IMR-90 (cell line): ENCODE results near the gene ETNK1. TPM values are rescaled to one million over a fixed set of nuclear protein-coding genes. Genes with fewer than 3 reads are reported as not detected.

ENCODE experiments used
- ATAC-seq: fragments of 200-7000 bp; cut with Tn5 transposase; 2 replicates; pipeline ENCODE4 v1.9.1; 2020; ENCODE audit warnings: low read depth, mild to moderate bottlenecking, moderate library complexity
- BruUV-seq: library from RNA; stranded (reverse); fragments of 400-500 nt; replicated peaks from 2 replicates; lab custom pipeline; 2021; lab: Mats Ljungman, UMichigan
- CTCF ChIA-PET: fragments of 300-600 bp; formaldehyde crosslinking; extraction: SDS; loops from one replicate; lab custom pipeline; 2021; ENCODE audit warnings: antibody characterized with exemption; lab: Yijun Ruan, JAX
- POLR2A ChIA-PET: fragments of 300-600 bp; sonication (Branson Sonifier 250); formaldehyde crosslinking; loops from one replicate; lab custom pipeline; 2022; ENCODE audit warnings: antibody characterized with exemption; ENCODE audit not compliant: unreplicated experiment; lab: Charles Lee
- DNase-seq: peaks from one replicate; pipeline ENCODE4 v3.0.0; 2013
- H2AFZ ChIP-seq: replicated peaks from 2 replicates; pipeline ENCODE3; 2013; ENCODE audit warnings: low read length, mild to moderate bottlenecking; ENCODE audit not compliant: poor library complexity
- H2AK5ac ChIP-seq: 2 replicates; pipeline ENCODE4 v1.6.1; 2013; ENCODE audit warnings: low read depth, low read length, inconsistent platforms
- H2AK9ac ChIP-seq: replicated peaks from 2 replicates; pipeline ENCODE3; 2013; ENCODE audit warnings: mild to moderate bottlenecking, low read depth, low read length, moderate library complexity; ENCODE audit not compliant: poor library complexity
- H2BK120ac ChIP-seq: 2 replicates; pipeline ENCODE4 v1.6.1; 2013; ENCODE audit warnings: low read depth, low read length, inconsistent platforms
- H2BK15ac ChIP-seq: 3 replicates; pipeline ENCODE4 v1.6.1; 2013; ENCODE audit warnings: low read depth, low read length, inconsistent platforms
- H2BK20ac ChIP-seq: 2 replicates; pipeline ENCODE4 v1.6.1; 2013; ENCODE audit warnings: low read depth, mild to moderate bottlenecking, inconsistent platforms, low read length, moderate library complexity
- H2BK5ac ChIP-seq: 2 replicates; pipeline ENCODE4 v1.6.1; 2013; ENCODE audit warnings: mild to moderate bottlenecking, low read depth, low read length, inconsistent platforms; ENCODE audit not compliant: poor library complexity, severe bottlenecking
- H3K14ac ChIP-seq: replicated peaks from 2 replicates; pipeline ENCODE4 v1.6.1; 2013; ENCODE audit warnings: low read depth, low read length, inconsistent platforms
- H3K18ac ChIP-seq: 2 replicates; pipeline ENCODE4 v1.6.1; 2013; ENCODE audit warnings: low read depth, low read length, control low read depth
- H3K23ac ChIP-seq: 2 replicates; pipeline ENCODE4 v1.6.1; 2013; ENCODE audit warnings: low read depth, low read length, inconsistent platforms
- H3K27ac ChIP-seq: 2 replicates; pipeline ENCODE4 v1.5.1; 2013; ENCODE audit warnings: mild to moderate bottlenecking, control low read depth, low read length; ENCODE audit not compliant: insufficient read depth
- H3K27me3 ChIP-seq: 2 replicates; pipeline ENCODE4 v1.6.1; 2013; ENCODE audit warnings: low read length; ENCODE audit not compliant: control insufficient read depth, insufficient read depth
- H3K36me3 ChIP-seq: 2 replicates; pipeline ENCODE4 v1.6.1; 2013; ENCODE audit warnings: low read length, mixed read lengths; ENCODE audit not compliant: control insufficient read depth, insufficient read depth
- H3K4ac ChIP-seq: 2 replicates; pipeline ENCODE4 v1.6.1; 2013; ENCODE audit warnings: low read depth, low read length, inconsistent platforms
- H3K4me1 ChIP-seq: 2 replicates; pipeline ENCODE4 v1.6.1; 2013; ENCODE audit warnings: low read length, mixed read lengths; ENCODE audit not compliant: control insufficient read depth, insufficient read depth
- H3K4me2 ChIP-seq: 2 replicates; pipeline ENCODE4 v1.6.1; 2013; ENCODE audit warnings: low read depth, mild to moderate bottlenecking, control low read depth, low read length, moderate library complexity
- H3K4me3 ChIP-seq: 2 replicates; pipeline ENCODE4 v1.5.1; 2013; ENCODE audit warnings: low read depth, mild to moderate bottlenecking, control low read depth, low read length, moderate library complexity; ENCODE audit not compliant: insufficient read depth
- H3K56ac ChIP-seq: 2 replicates; pipeline ENCODE4 v1.6.1; 2013; ENCODE audit warnings: low read length, inconsistent platforms; ENCODE audit not compliant: insufficient read depth; ENCODE audit errors: extremely low read depth
- H3K79me1 ChIP-seq, 2 experiments: 2 replicates each; pipeline ENCODE4 v1.6.1; 2013; ENCODE audit warnings: low read length in 2 of 2, inconsistent platforms in 1 of 2, low read depth in 1 of 2
- H3K9ac ChIP-seq: 2 replicates; pipeline ENCODE4 v1.6.1; 2013; ENCODE audit warnings: low read depth, low read length, control low read depth
- H3K9me1 ChIP-seq: 2 replicates; pipeline ENCODE4 v1.6.1; 2013; ENCODE audit warnings: low read length, inconsistent platforms; ENCODE audit not compliant: insufficient read depth
- H3K9me3 ChIP-seq: 2 replicates; pipeline ENCODE4 v1.6.1; 2013; ENCODE audit warnings: low read length; ENCODE audit not compliant: control insufficient read depth, insufficient read depth
- H4K20me1 ChIP-seq: 2 replicates; pipeline ENCODE4 v1.6.1; 2013; ENCODE audit warnings: low read length, inconsistent platforms; ENCODE audit not compliant: insufficient read depth
- H4K5ac ChIP-seq: 2 replicates; pipeline ENCODE4 v1.6.1; 2013; ENCODE audit warnings: mild to moderate bottlenecking, low read depth, low read length, control low read depth
- H4K8ac ChIP-seq, 2 experiments: 2 replicates each; pipeline ENCODE4 v1.6.1; 2013; ENCODE audit warnings: low read depth in 2 of 2, low read length in 2 of 2, control low read depth in 1 of 2, inconsistent platforms in 1 of 2
- H4K91ac ChIP-seq: 2 replicates; pipeline ENCODE4 v1.6.1; 2013; ENCODE audit warnings: low read depth, low read length, inconsistent platforms; ENCODE audit not compliant: insufficient read depth
- BHLHE40 ChIP-seq: fragments of 150-350 bp; IDR thresholded peaks from 2 replicates; pipeline ENCODE4 v1.6.1; 2016; ENCODE audit warnings: mild to moderate bottlenecking, low read depth, low read length
- CEBPB ChIP-seq: IDR thresholded peaks from 2 replicates; pipeline ENCODE4 v1.6.1; 2012; ENCODE audit warnings: low read depth, low read length, improper control_type of control experiment
- CHD1 ChIP-seq: IDR thresholded peaks from 2 replicates; pipeline ENCODE4 v1.6.1; 2012; ENCODE audit warnings: low read depth, low read length, improper control_type of control experiment
- ELK1 ChIP-seq: fragments of 150-350 bp; IDR thresholded peaks from 2 replicates; pipeline ENCODE4 v1.6.1; 2016; ENCODE audit warnings: low read depth, mild to moderate bottlenecking, low read length, moderate library complexity, borderline replicate concordance
- MAFK ChIP-seq: IDR thresholded peaks from 2 replicates; pipeline ENCODE4 v1.6.1; 2012; ENCODE audit warnings: low read depth, low read length, improper control_type of control experiment
- MAZ ChIP-seq: IDR thresholded peaks from 2 replicates; pipeline ENCODE4 v1.6.1; 2012; ENCODE audit warnings: low read depth, mild to moderate bottlenecking, low read length, improper control_type of control experiment, moderate library complexity, borderline replicate concordance
- MXI1 ChIP-seq: IDR thresholded peaks from 2 replicates; pipeline ENCODE4 v1.6.1; 2012; ENCODE audit warnings: low read depth, mild to moderate bottlenecking, low read length, moderate library complexity, borderline replicate concordance
- NFE2L2 ChIP-seq: fragments of 150-350 bp; IDR thresholded peaks from 2 replicates; pipeline ENCODE4 v1.6.1; 2016; ENCODE audit warnings: low read depth, mild to moderate bottlenecking, low read length
- POLR2A ChIP-seq: IDR thresholded peaks from 2 replicates; pipeline ENCODE4 v1.6.1; 2012; ENCODE audit warnings: mild to moderate bottlenecking, low read depth, low read length
- RAD21 ChIP-seq: IDR thresholded peaks from 2 replicates; pipeline ENCODE4 v1.6.1; 2012; ENCODE audit warnings: low read length, improper control_type of control experiment
- RCOR1 ChIP-seq: IDR thresholded peaks from 2 replicates; pipeline ENCODE4 v1.6.1; 2012; ENCODE audit warnings: mild to moderate bottlenecking, low read length, improper control_type of control experiment; ENCODE audit not compliant: insufficient replicate concordance
- RFX5 ChIP-seq: IDR thresholded peaks from 2 replicates; pipeline ENCODE4 v1.8.0; 2012; ENCODE audit warnings: low read depth, mild to moderate bottlenecking, low read length, moderate library complexity
- USF2 ChIP-seq: fragments of 150-350 bp; IDR thresholded peaks from 2 replicates; pipeline ENCODE4 v1.6.1; 2017; ENCODE audit warnings: mild to moderate bottlenecking, antibody characterized with exemption, low read length, low read depth
- WGBS, 2 experiments: methylation state at CpG; one replicate each; pipeline versions ENCODE4 v1.1.5 to v1.1.7; 2013; ENCODE audit warnings: missing lambda C conversion rate in 2 of 2; ENCODE audit not compliant: insufficient read length in 1 of 2; ENCODE audit errors: extremely low coverage in 2 of 2; 5-methylcytosine and 5-hydroxymethylcytosine counted together
- dilution Hi-C: fragments of 300-500 bp; cut with HindIII; formaldehyde crosslinking; loops from one replicate; pipeline ENCODE4 v1.14.3; 2018; ENCODE audit warnings: low sequenced_read_pairs; ENCODE audit not compliant: unreplicated experiment
- in situ Hi-C: fragments of 300-500 bp; cut with MboI; formaldehyde crosslinking; loops from 3 replicates; pipeline ENCODE4 v1.14.3; 2019; ENCODE audit warnings: low sequenced_read_pairs, inconsistent platforms, mixed read lengths
- intact Hi-C: fragments of 100-400 bp; cut with micrococcal nuclease; formaldehyde crosslinking; loops from 2 replicates; pipeline ENCODE4 v1.10.0; 2022
- polyA plus RNA-seq, 3 experiments: library from polyadenylated mRNA; depleted of rRNA; stranded (reverse); fragments of >200 nt; gene quantifications; 2 replicates each; pipeline ENCODE4 v1.2.3, GENCODE V29; 2012; ENCODE audit warnings: low replicate concordance in 1 of 3
- total RNA-seq: library from RNA; depleted of rRNA; stranded (reverse); fragments of >200 nt; gene quantifications from 2 replicates; pipeline ENCODE4 v1.2.3, GENCODE V29; 2012

The ETNK1 gene
- total and polyA plus RNA-seq, 2 of the 4 experiments (the other 2 are of a cell fraction) = 12.8 to 33.3 TPM

GRCh38 chr12:22729431-22729956 lies 104.5 kb downstream of the ETNK1 start:
- DNase-seq (no peak), ATAC-seq (no peak)
- no peak for TF ChIP-seq MXI1
- no peak for TF ChIP-seq NFE2L2
- TF ChIP-seq CEBPB = no peak
- no peak for TF ChIP-seq RFX5
- TF ChIP-seq RAD21 = no peak
- no peak for TF ChIP-seq CHD1
- no peak for TF ChIP-seq USF2
- TF ChIP-seq POLR2A = no peak
- no peak for TF ChIP-seq RCOR1
- no peak for TF ChIP-seq ELK1
- no peak for TF ChIP-seq MAZ
- TF ChIP-seq MAFK = no peak
- TF ChIP-seq BHLHE40 = no peak
- no peaks in the 10 kb centered on the region for H3K79me1 ChIP-seq
- H3K23ac ChIP-seq = no peak overlapping the region
- H3K36me3 ChIP-seq = no peaks in the 10 kb centered on the region
- no peak overlapping the region for H2AK5ac ChIP-seq
- no peak overlapping the region; a peak in 2 of 4 replicates for H4K8ac ChIP-seq
- no peak overlapping the region for H4K91ac ChIP-seq
- H3K14ac ChIP-seq = peak overlapping the region; percentile 42
- peaks cover 5% of the 10 kb centered on the region for H3K4me1 ChIP-seq
- H3K4me2 ChIP-seq = peak overlapping the region; percentile 86
- peak overlapping the region; percentile 60; the same call in 1 of the 2 replicates for H3K9ac ChIP-seq
- intact Hi-C loops (no loop called here), dilution Hi-C loops (no loop called here), in situ Hi-C loops (no loop called here)
- H2AFZ ChIP-seq = peak overlapping the region; percentile 74
- no CpG with 5 or more reads among the region's 6 CpGs for WGBS, 2 experiments
- H3K9me3 ChIP-seq = no peaks in the 10 kb centered on the region
- no peaks in the 10 kb centered on the region for H3K9me1 ChIP-seq
- no TSS peak for BruUV-seq
- H3K56ac ChIP-seq = no peak overlapping the region
- H2BK5ac ChIP-seq = peak overlapping the region; percentile 49
- peak overlapping the region; percentile 63 for H3K18ac ChIP-seq
- ChIA-PET CTCF (interaction anchor here (1.2 kb wide), 1 partner anchor 47 kb away, joined by 3 read pairs; no protein-coding TSS in a partner anchor), POLR2A (no interaction called here)
- no peaks in the 10 kb centered on the region for H3K27me3 ChIP-seq
- H4K5ac ChIP-seq = peak overlapping the region; percentile 49
- no peak overlapping the region for H2AK9ac ChIP-seq
- H2BK15ac ChIP-seq = peak overlapping the region; percentile 39; the same call in 1 of the 3 replicates
- H3K4ac ChIP-seq = peak overlapping the region; percentile 27; the same call in 1 of the 2 replicates
- H3K27ac ChIP-seq = peak overlapping the region; percentile 78; the same call in 1 of the 2 replicates
- peak overlapping the region; percentile 6; the same call in 1 of the 2 replicates for H2BK20ac ChIP-seq
- no peaks in the 10 kb centered on the region for H4K20me1 ChIP-seq
- H3K4me3 ChIP-seq = peak overlapping the region; percentile 10; the same call in 1 of the 2 replicates
- peak overlapping the region; percentile 58; the same call in 1 of the 2 replicates for H2BK120ac ChIP-seq
